Amniotic epithelial cell (primary cell): Measurements from ENCODE around the gene MSMO1.
A peak's percentile ranks its signal among the peaks of the same experiment; 100 is the strongest.
"Not testable (repeated sequence)": the region's sequence is repeated elsewhere in the genome, so short reads cannot be mapped to it uniquely, and the experiment has no call there.

Experiments used
- DNase-seq: peaks from one replicate; pipeline ENCODE4 v3.0.0-alpha.2; 2010; ENCODE audit warnings: low read depth

MSMO1 gene

DNA sequence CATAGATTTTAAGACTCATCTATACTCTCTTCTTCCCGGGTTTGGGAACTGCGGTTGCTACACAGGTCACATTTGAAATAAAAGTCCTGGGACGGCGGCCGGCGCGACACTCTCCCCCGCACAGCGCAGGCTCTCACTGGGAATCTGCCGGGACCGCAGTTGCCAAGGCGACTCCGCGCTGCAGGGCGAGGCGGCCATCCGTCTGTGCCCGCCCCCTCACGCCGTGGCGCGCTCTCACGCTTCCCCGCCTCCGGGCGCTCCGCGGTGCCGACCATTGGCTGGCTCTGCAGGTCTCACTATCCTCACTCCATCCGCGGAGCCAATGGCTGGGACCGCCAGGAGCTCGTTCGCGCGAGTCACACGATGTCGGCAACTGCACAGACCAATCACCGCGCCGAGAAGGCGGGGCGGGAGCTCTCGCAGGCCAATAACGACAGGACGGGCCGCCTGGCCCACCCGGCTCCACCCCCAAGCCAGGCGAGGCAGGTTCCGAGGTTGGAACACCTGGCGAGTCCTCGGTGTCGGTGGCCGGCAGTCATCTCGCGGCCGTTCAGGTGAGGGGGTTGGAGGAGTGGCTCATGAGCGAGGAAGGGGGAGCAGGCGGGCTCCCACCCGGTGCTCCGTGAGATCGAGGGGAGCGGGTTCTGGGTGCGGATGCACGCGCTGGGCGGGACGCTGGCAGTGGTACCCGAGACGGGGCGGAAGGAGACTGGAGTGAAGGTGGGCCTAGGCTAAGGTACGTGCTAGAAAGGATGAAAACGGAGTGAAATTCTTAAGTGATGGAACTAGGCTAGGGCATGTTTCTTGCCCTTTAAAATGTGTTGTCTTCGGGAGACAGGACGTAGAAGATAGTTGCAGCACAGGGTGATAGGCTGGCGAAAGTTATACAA lies at the start of gene MSMO1:
MSMO1 (plus strand) TSS at position 459 of the 890 bp plus-strand sequence. CDS start 5,702 bp downstream, outside the sequence.
- DNase-seq: peak; percentile 99

DNA sequence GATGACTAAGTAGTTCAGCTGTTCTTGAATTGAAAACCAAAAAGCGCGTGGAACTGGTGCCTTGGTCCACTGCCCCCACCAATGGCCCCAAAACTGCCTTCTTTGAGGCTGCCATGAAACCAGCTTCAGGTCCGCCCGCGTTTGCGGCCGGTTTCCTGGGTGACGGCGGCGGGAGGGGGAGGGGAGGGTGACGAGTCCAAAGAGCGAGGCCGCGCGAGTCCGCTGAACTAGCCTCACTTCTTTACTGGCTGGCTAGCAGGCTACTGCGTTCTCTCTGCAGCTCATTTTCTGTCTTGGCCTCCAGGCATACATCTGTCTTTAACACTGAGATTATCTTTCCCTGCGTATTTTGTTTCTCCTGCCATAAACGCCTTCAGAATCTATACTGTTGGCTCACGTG lies 47.9 kb upstream of the MSMO1 start:
- not testable (repeated sequence) for DNase-seq

GRCh38 chr4:165284697-165285096 lies 42.8 kb upstream of the MSMO1 start:
- DNase-seq: not testable (repeated sequence)

DNA sequence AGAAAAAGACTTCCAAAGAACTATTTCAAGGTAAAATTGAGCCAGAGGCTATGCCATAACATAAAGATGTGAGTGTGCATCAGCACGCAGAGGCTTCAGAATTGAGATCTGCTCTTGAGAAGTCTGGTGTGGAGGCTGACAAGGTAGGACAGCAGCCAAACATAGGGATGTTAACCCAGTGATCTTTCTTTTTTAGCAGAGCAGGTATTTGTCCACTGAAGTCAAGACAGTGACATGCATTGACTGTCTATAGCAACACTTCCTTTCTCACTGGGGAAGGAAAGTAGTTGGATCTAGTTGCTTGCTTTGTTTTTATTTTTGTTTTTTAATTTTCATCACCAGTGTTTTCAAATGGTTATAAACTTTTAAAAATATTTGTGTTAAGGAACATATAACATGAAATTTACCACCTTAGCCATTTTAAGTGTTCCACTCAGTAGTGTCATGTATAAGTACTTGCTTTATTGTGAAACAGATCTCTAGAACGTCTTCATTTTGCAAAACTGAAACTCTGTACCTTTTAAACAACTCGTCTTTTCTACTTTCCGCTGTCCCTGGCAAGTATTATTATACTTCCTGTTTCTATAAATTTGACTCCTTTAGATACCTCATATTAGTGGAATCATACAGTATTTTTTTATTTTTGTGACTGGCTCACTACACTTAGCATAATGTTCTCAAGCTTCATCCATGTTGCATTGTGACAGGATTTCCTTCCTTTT lies 40.7 kb upstream of the MSMO1 start:
- DNase-seq: not testable (repeated sequence)

- no peak for DNase-seq
Observed at GRCh38 chr4:165288226-165288625, 39.2 kb upstream of the MSMO1 start.

DNA sequence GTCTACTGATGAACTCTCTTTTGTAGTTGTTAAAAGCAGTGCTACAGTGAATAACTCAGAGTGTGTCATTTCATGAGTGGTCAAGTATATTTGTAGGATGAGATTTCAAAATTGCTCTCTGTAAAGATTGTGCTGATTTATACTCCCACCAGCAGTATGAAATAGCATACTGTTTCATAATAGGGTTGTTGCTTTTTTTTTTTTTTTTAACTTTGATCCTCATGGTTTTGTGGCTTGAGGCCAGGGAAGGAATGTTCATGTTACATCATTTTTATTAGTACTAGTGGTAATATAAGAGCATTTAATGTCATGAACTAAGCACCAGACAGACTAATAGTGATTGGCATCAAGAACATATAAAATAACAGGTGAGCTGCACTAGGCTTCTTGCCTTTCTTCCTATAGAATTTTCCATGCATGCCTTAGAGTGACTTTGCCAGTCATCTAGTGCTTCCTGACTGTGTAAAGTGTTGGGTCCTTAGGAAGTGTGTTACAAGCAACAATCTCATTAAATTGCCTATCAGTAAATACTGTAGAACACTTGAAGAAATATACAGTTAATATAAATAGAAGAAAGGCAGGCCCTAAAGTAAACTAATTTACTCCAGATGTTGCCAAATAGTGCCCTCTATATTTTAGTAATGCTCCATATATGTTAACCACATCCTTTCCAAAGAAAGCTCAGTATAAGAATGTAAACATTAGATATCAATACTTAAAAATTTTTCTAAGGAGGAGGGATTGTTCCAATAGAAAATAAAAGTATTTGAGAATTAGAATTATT lies 38.6 kb upstream of the MSMO1 start:
- DNase-seq: peak; percentile 92

- DNase-seq: no peak
Observed at GRCh38 chr4:165289423-165289785, 38.1 kb upstream of the MSMO1 start.

GRCh38 chr4:165293061-165293460 lies 34.4 kb upstream of the MSMO1 start:
- DNase-seq: no peak

GRCh38 chr4:165293927-165294649 lies 33.4 kb upstream of the MSMO1 start:
- no peak for DNase-seq

DNA sequence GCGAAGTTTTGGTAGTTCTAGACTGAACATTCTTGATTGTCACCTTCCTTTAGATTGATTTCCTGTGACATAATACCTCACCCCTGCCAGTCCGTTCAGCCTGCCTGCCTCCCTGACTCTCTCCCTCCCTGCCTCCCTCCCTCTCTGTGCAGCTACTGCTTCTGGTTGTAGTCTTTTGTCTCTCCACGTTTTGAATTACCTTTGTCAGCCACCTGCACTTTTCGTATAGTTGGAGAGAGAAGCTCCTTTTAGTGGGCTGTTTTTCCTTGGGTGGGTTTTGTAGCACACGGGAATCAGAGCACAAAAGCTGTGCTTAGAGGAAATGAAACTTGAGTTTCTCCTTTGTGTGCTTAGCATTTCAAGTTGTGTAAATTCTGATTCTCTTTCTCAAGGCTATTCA lies 32.6 kb upstream of the MSMO1 start:
- DNase-seq: no peak

- DNase-seq: no peak
Observed at GRCh38 chr4:165297626-165298025, 29.8 kb upstream of the MSMO1 start.

GRCh38 chr4:165299399-165300060 lies 27.9 kb upstream of the MSMO1 start:
- DNase-seq: no peak

GRCh38 chr4:165301833-165302232 lies 25.6 kb upstream of the MSMO1 start:
- peak; percentile 38 for DNase-seq

- DNase-seq: no peak
Observed at GRCh38 chr4:165302658-165303057, 24.8 kb upstream of the MSMO1 start.

DNA sequence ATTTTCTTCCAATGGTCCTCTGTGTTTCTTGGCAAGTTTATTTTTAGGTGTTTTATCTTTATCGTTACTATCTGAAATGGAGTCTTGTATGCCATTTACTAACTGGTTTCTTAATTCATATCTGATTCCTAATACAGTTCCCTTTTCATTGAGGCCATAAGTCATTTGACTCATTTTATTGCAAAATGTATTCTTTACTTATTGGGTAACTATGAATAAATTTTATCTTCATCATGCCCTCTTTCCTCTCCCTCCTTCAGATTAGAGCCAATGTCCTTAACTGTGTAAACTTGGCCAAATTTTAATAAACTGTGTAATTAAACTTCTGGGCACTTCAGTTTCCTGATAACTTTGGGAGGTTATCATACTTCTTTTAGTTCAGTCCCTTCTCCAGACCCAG lies 19.3 kb upstream of the MSMO1 start:
- DNase-seq: peak; percentile 58

- DNase-seq: no peak
Observed at GRCh38 chr4:165308606-165309005, 18.9 kb upstream of the MSMO1 start.

DNA sequence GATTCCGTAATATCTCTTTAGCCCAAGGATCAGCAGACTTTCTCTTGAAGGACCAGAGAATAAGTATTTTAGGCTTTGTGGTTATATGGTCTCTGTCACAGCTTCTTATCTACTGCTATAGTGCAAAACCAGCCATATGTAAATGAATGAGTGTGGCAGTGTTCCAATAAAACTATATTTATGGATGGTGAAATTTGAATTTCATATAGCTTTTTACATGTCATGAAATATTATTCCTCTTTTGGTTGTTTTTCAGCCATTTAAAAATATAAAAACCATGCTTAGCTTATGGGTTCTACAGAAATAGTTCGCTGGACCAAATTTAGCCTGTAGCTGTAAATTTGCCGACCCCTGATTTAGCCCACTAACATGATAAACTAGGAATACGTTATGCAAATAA lies 18.0 kb upstream of the MSMO1 start:
- no peak for DNase-seq

DNA sequence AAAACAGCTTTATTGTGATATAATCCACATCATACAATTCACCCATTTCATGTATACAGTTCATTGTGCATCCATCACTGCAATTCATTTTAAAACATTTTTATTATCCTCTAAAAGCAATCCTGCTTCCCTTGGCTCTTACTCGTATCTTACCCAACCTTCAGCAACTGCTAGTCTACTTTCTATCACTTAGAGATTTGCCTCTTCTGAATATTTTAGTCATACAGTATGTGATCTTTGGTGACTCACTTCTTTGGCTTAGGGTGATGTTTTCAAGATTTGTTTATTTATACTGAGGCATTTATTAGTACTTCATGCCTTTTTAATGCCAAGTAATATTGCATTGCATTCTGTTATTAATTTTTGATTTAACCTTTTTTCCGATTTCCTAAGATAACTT lies 15.0 kb upstream of the MSMO1 start:
- DNase-seq: peak; percentile 81

- DNase-seq: no peak
Observed at GRCh38 chr4:165319030-165319429, 8.4 kb upstream of the MSMO1 start.

DNA sequence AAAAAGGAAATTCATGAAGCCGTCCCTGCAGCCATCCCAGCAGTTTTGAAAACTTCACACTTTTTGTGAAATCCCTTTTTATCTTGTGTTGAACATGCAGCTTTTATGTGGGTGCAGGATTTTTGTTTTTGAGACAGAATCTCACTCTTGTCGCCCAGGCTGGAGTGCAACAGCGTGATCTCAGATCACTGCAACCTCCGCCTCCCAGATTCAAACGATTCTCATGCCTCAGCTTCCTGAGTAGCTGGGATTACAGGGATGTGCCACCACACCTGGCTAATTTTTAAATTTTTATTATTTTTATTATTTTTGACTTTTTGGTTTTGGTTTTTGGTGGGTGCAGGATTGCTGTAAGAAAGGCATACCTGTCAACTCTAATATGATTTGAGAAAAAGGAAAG lies 8.0 kb upstream of the MSMO1 start:
- no peak for DNase-seq

- DNase-seq: no peak
Observed at GRCh38 chr4:165324236-165324917, 3.1 kb upstream of the MSMO1 start.
